Activated naive CD4-positive, alpha-beta T cell treated with anti-CD3 and anti-CD28 coated beads, Interleukin-2, amount 50 U/mL, for 72 hours (primary cell): Measurements from ENCODE around the gene ADK. TPM values are rescaled to one million over a fixed set of nuclear protein-coding genes. Genes with fewer than 3 reads are reported as not detected.
"Not testable (repeated sequence)": the region's sequence is repeated elsewhere in the genome, so short reads cannot be mapped to it uniquely, and the experiment has no call there.

Experiments
- ATAC-seq, 2 donors: fragments of 150-1000 bp; cut with Tn5 transposase; 2 replicates each; pipeline ENCODE4 v1.10.0; 2021; ENCODE audit warnings: mild to moderate bottlenecking in 2 of 2, moderate library complexity in 2 of 2
- DNase-seq, 2 donors: peaks; one replicate each; pipeline ENCODE4 v3.0.0; 2021 to 2022; ENCODE audit warnings: low spot score in 2 of 2
- H3K27ac Mint-ChIP-seq, 2 donors: one replicate each; pipeline ENCODE4 v1.8.0; 2022; ENCODE audit warnings: mild to moderate bottlenecking in 2 of 2, mixed read lengths in 2 of 2
- H3K36me3 Mint-ChIP-seq, 2 donors: one replicate each; pipeline ENCODE4 v1.8.0; 2022; ENCODE audit warnings: mixed read lengths in 2 of 2
- H3K9me3 Mint-ChIP-seq, 2 donors: one replicate each; pipeline ENCODE4 v1.8.0; 2022; ENCODE audit warnings: mixed read lengths in 2 of 2
- total RNA-seq, 2 donors: library from RNA; stranded (reverse); gene quantifications; one replicate each; pipeline ENCODE4 v1.2.3, GENCODE V29; 2022

The ADK gene
- total RNA-seq, 2 donors from 2014 or later, result 52.0 to 53.3 TPM

- Mint-ChIP-seq H3K9me3 (no peaks in the 10 kb centered on the region), H3K27ac (peak overlapping the region in 1 of 2 donors; percentile 22), H3K36me3 (peaks cover 0 to 13% of the 10 kb centered on the region in 2 donors)
- ATAC-seq (peak; percentile 75 to 76), DNase-seq (no peak)
Measured at GRCh38 chr10:74194545-74194944, 43.5 kb downstream of the ADK start.

DNA sequence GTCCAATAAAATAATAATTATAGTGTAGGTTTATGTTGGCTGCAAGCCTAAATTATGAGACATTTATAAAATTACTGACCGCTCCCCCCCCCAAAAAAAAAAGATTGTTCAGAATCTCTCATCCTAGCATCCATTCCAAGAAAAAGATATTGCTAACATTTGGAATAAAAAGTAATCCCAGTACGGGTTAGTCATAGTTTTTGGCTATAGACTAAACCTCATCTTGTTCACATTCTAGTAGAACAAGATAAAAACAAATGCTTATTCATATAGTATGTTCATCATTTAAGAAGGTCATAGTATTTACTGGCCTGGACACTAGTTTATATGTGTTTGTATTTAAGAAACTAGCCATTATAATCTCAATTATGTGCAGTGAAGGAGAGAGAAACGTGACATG lies 44.0 kb downstream of the ADK start:
- H3K36me3 Mint-ChIP-seq, result peaks cover 0 to 13% of the 10 kb centered on the region in 2 donors
- DNase-seq, result no peak
- no peak overlapping the region for H3K27ac Mint-ChIP-seq
- no peaks in the 10 kb centered on the region for H3K9me3 Mint-ChIP-seq
- no peak for ATAC-seq

GRCh38 chr10:74199315-74199714 lies 48.3 kb downstream of the ADK start:
- no peak for ATAC-seq
- DNase-seq, result no peak
- Mint-ChIP-seq H3K27ac (no peak overlapping the region), H3K36me3 (peaks cover 0 to 14% of the 10 kb centered on the region in 2 donors), H3K9me3 (no peaks in the 10 kb centered on the region)

DNA sequence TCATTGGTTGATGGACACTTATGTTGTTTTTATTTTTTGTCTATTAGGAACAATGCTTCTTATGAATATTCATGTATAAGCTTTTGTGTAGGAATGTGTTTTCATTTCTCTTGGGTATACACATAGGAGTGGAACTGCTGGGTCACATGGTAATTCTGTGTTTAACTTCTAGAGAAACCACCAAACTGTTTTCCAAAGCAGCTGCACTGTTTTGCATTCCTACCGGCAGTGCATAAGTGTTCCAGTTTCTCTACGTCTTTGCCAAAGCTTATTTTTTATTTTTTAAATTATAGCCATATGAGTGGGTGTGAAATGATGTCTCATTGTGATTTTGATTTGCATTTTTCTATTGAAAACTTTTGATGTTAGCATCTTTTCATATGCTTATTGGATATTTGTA lies 51.3 kb downstream of the ADK start:
- Mint-ChIP-seq H3K27ac (no peak overlapping the region), H3K9me3 (no peaks in the 10 kb centered on the region), H3K36me3 (peaks cover 0 to 15% of the 10 kb centered on the region in 2 donors)
- ATAC-seq (no peak), DNase-seq (no peak)

DNA sequence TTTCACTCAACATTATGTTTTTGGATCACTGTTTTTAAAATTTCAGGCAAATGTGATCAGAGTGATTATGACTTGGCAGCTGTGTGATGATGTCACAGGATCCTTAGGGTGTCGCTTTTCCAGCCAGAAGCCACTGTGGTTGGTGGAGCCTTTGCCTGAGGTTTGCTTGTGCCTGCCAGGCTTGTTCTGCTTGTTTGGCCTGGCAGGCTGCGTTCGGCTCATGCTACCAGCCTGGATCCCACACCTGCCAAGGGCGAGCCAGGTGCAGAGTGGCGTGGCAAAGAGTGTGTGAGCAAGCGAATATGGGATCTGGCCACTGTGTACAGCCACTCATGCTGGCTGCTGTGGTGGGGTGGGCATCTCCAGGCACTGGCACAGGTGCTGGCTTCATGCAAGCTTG lies 55.7 kb downstream of the ADK start:
- peaks cover 0 to 6% of the 10 kb centered on the region in 2 donors for H3K36me3 Mint-ChIP-seq
- no peak overlapping the region for H3K27ac Mint-ChIP-seq
- DNase-seq (no peak), ATAC-seq (no peak)
- H3K9me3 Mint-ChIP-seq, result no peaks in the 10 kb centered on the region

- Mint-ChIP-seq H3K36me3 (peaks cover 0 to 11% of the 10 kb centered on the region in 2 donors), H3K27ac (peak overlapping the region in 1 of 2 donors; percentile 60), H3K9me3 (no peaks in the 10 kb centered on the region)
- ATAC-seq (no peak), DNase-seq (no peak)
Measured at GRCh38 chr10:74207691-74208480, 56.9 kb downstream of the ADK start.

DNA sequence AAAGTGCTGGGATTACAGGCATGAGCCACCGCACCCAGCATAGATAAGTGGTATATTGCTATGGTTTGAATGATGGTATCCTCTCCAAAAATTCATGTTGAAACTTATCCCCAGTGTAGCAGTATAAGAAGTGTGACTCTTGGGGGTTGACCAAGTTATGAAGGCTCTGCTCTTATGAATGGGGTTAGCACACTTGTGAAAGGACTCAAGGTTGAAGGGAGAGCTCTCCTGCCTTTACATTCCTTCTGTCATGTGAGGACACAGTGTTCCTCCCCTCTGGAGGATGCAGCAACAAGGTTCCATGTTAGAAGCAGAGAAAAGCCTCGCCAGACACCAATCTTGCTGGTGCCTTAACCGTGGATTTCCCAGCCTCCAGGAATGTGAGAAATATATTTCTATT lies 58.0 kb downstream of the ADK start:
- Mint-ChIP-seq H3K27ac (peak overlapping the region in 1 of 2 donors; percentile 32), H3K9me3 (no peaks in the 10 kb centered on the region), H3K36me3 (peaks cover 0 to 12% of the 10 kb centered on the region in 2 donors)
- ATAC-seq, result no peak
- DNase-seq, result no peak

GRCh38 chr10:74213019-74213418 lies 62.0 kb downstream of the ADK start:
- Mint-ChIP-seq H3K9me3 (no peaks in the 10 kb centered on the region), H3K36me3 (peaks cover 0 to 7% of the 10 kb centered on the region in 2 donors), H3K27ac (no peak overlapping the region)
- ATAC-seq (no peak), DNase-seq (no peak)

DNA sequence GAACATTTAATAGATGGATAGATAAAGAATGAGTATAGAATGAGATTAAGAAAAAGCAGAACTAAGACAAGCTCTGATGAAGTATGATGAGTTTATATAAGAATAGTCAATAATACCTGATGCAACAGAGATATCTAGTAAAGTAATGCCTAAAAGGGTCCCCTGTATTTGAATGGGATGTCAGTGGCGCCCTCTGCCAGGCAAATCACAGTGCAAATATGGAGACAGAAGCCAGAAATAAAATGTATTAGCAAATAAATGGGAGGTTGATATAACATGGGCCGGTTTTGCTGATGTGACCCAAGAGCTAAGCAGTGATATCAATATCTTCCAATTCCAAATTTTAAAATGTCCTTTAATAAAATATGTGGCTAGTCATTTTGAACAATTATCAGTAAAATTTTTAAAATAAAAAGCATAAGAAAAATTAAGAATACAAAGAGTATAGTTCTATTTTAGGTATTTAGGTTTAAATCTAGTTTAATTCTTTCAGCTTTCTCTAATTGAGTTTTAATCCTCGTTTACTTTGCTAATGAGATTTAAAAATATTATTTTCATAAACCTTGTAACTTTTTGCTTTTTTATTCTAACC lies 62.6 kb downstream of the ADK start:
- no peak for DNase-seq
- H3K36me3 Mint-ChIP-seq, result peaks cover 0 to 12% of the 10 kb centered on the region in 2 donors
- no peak for ATAC-seq
- H3K27ac Mint-ChIP-seq, result no peak overlapping the region
- no peaks in the 10 kb centered on the region for H3K9me3 Mint-ChIP-seq

DNA sequence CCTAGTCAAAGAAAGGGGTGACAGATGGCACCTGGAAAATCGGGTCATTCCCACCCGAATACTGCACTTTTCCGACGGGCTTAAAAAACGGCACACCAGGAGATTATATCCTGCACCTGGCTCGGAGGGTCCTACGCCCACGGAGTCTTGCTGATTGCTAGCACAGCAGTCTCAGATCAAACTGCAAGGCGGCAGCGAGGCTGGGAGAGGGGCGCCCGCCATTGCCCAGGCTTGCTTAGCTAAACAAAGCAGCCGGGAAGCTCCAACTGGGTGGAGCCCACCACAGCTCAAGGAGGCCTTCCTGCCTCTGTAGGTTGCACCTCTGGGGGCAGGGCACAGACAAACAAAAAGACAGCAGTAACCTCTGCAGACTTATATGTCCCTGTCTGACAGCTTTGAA lies 66.1 kb downstream of the ADK start:
- not testable (repeated sequence) for H3K27ac Mint-ChIP-seq, DNase-seq, H3K9me3 Mint-ChIP-seq, ATAC-seq
- peaks cover 0 to 12% of the 10 kb centered on the region in 2 donors for H3K36me3 Mint-ChIP-seq

GRCh38 chr10:74222467-74222866 lies 71.4 kb downstream of the ADK start:
- not testable (repeated sequence) for H3K9me3 Mint-ChIP-seq

DNA sequence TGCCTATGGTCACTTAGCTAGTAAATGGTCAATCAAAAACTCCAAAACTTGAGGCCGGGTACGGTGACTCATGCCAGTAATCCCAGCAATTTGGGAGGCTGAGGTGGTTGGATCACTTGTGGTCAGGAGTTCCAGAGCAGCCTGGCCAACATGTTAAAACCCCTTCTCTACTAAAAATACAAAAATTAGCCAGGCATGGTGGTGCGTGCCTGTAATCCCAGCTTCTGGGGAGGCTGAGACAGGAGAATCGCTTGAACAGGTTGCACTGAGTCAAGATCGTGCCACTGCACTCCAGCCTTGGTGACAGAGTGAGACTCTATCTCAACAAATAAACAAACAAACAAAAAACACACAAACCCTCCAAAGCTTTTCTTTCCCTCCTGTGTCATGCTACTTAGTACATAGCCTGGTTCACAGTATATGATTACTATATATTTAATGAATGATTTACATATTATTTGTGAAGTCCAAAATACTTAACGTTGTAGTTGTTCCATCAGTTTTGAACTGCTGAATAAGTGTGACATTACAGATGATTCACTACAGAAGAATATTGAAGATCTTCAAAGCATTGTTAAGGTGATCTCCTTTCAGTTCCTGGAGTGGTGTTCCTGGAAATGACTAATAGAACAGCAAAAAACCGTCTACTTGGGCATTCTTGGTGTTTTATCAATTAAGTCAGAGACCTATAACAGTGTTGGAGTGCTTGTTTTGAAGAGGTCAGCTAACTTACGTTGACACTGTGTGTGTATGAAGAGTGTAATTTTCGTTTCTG lies 72.9 kb downstream of the ADK start:
- Mint-ChIP-seq H3K27ac (peak overlapping the region; percentile 69 to 97), H3K36me3 (peaks cover 0 to 8% of the 10 kb centered on the region in 2 donors), H3K9me3 (no peaks in the 10 kb centered on the region)
- peak; percentile 81 to 92 for ATAC-seq
- no peak for DNase-seq

More at GRCh38 chr10:74222467-74222866, 71.4 kb downstream of the ADK start:
- ATAC-seq, H3K27ac Mint-ChIP-seq, DNase-seq: not testable (repeated sequence)
- peaks cover 0 to 15% of the 10 kb centered on the region in 2 donors for H3K36me3 Mint-ChIP-seq

- DNase-seq (no peak), ATAC-seq (peak in 1 of 2 donors; percentile 45)
- Mint-ChIP-seq H3K36me3 (peaks cover 0 to 8% of the 10 kb centered on the region in 2 donors), H3K9me3 (no peaks in the 10 kb centered on the region), H3K27ac (peak overlapping the region in 1 of 2 donors; percentile 52)
Measured at GRCh38 chr10:74227697-74228424, 76.8 kb downstream of the ADK start.

- Mint-ChIP-seq H3K36me3 (no peaks in the 10 kb centered on the region), H3K9me3 (no peaks in the 10 kb centered on the region), H3K27ac (peak overlapping the region in 1 of 2 donors; percentile 82)
- ATAC-seq (no peak), DNase-seq (no peak)
Measured at GRCh38 chr10:74231375-74231774, 80.4 kb downstream of the ADK start.

DNA sequence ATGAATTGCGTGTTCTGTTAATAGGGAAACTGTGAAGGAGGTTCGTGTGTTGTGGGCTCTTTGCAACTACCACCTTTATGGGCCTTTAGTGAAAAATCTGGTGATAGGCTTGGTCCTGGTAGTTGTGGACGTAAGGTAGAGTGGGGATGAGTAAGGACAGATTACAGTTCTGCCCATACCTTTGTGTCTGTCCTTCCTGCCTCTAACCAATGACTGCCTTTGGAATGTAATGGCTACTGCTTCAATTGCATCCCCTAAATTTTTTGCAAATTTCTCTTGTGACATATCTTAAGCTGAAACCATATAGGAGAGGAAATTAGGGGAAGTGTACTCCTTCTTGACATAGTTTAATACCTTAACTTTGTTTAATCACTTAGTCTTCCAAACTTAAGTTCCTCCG lies 82.3 kb downstream of the ADK start:
- DNase-seq, result no peak
- no peaks in the 10 kb centered on the region for H3K36me3 Mint-ChIP-seq
- H3K27ac Mint-ChIP-seq, result no peak overlapping the region
- no peak for ATAC-seq
- H3K9me3 Mint-ChIP-seq, result no peaks in the 10 kb centered on the region

GRCh38 chr10:74234569-74234968 lies 83.5 kb downstream of the ADK start:
- no peak overlapping the region for H3K27ac Mint-ChIP-seq
- no peak for ATAC-seq
- H3K9me3 Mint-ChIP-seq, result no peaks in the 10 kb centered on the region
- no peak for DNase-seq
- no peaks in the 10 kb centered on the region for H3K36me3 Mint-ChIP-seq
